NT2/D1 (cell line): ENCODE results near the gene EXT2.

Source experiments
- DNase-seq: peaks from one replicate; pipeline ENCODE4 v3.0.0-alpha.2; 2011; ENCODE audit warnings: low read depth, low spot score
- H3K27me3 ChIP-seq: 2 replicates; pipeline ENCODE4 v1.6.0; 2011; ENCODE audit warnings: mild to moderate bottlenecking; ENCODE audit not compliant: insufficient read length, insufficient read depth
- H3K36me3 ChIP-seq: 2 replicates; pipeline ENCODE4 v1.6.1; 2011; ENCODE audit warnings: mild to moderate bottlenecking, low read length, mixed read lengths; ENCODE audit not compliant: insufficient read depth, insufficient read length
- H3K4me1 ChIP-seq: 2 replicates; pipeline ENCODE4 v1.5.1; 2011; ENCODE audit not compliant: insufficient read depth, insufficient read length
- H3K4me3 ChIP-seq: 2 replicates; pipeline ENCODE4 v1.5.1; 2011; ENCODE audit warnings: low read depth; ENCODE audit not compliant: insufficient read length
- H3K9ac ChIP-seq: 2 replicates; pipeline ENCODE4 v1.6.0; 2011; ENCODE audit warnings: low read depth; ENCODE audit not compliant: insufficient read length
- H3K9me3 ChIP-seq: 2 replicates; pipeline ENCODE4 v1.5.1; 2011; ENCODE audit warnings: mild to moderate bottlenecking, low read length; ENCODE audit not compliant: insufficient read depth
- SUZ12 ChIP-seq: IDR thresholded peaks from 2 replicates; pipeline ENCODE4 v1.6.1; 2011; ENCODE audit not compliant: insufficient read length, insufficient read depth; ENCODE audit errors: extremely low read depth
- YY1 ChIP-seq: IDR thresholded peaks from 2 replicates; pipeline ENCODE4 v1.6.1; 2011; ENCODE audit not compliant: insufficient read length, insufficient read depth
- ZNF274 ChIP-seq: IDR thresholded peaks from 2 replicates; pipeline ENCODE4 v1.6.1; 2011; ENCODE audit warnings: mild to moderate bottlenecking, low read depth, low read length

The EXT2 gene

DNA sequence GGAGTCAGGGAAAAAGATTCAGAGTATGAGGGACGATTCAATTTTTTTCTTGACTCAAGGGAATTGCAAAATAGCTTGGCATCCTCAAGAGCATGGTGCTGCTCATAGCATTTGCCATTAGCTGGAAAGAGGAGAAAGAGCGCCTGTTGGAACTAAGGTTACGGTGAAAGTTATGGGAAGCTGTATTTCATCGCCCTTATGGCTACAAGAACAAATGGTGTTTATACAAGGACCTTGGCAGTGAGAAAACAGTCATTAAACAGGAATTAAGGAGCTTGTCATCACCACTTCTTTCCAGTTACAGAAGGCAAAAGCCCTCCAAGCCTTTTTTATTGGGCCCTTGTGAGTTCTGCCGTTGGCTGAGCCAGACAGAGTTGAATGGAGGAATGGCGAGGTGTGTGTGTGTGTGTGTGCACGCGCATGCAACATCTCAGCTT, 140.3 kb downstream of the EXT2 start:
- Histone ChIP-seq H3K4me1 (no peaks in the 10 kb centered on the region), H3K36me3 (peaks cover 18% of the 10 kb centered on the region), H3K9ac (no peak overlapping the region), H3K9me3 (no peaks in the 10 kb centered on the region), H3K27me3 (no peaks in the 10 kb centered on the region), H3K4me3 (no peak overlapping the region)
- no peak for DNase-seq
- no peak for TF ChIP-seq YY1
- no peak for TF ChIP-seq SUZ12
- no peak for TF ChIP-seq ZNF274

- no peak for DNase-seq
- no peak overlapping the region for H3K4me3 ChIP-seq
- H3K9me3 ChIP-seq, result no peaks in the 10 kb centered on the region
- H3K27me3 ChIP-seq, result no peaks in the 10 kb centered on the region
- peaks cover 18% of the 10 kb centered on the region for H3K36me3 ChIP-seq
- H3K4me1 ChIP-seq, result no peaks in the 10 kb centered on the region
- H3K9ac ChIP-seq, result no peak overlapping the region
- TF ChIP-seq SUZ12 (no peak), YY1 (no peak), ZNF274 (no peak)
Measured at GRCh38 chr11:44236296-44236695, 140.8 kb downstream of the EXT2 start.

DNA sequence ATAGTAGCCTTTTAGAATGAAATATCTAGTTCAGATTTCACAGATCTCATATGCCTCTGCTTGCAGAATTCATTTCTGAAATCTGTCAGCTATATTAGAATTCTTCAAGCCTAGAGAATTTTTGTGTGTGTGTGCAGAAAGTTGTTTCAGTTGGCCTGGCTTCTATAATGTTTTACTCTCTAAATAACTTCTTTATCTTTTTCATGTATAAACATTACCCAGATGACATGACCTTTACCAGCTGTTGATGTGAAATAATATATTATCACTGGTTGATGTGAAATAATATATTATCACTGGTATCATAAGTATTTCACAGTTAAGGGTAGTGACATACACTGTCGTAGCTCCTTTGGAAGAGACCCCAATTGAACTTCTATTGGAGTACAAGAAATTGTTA, 141.7 kb downstream of the EXT2 start:
- Histone ChIP-seq H3K9ac (no peak overlapping the region), H3K4me3 (no peak overlapping the region), H3K27me3 (no peaks in the 10 kb centered on the region), H3K9me3 (no peaks in the 10 kb centered on the region), H3K4me1 (peaks cover 4% of the 10 kb centered on the region), H3K36me3 (peaks cover 25% of the 10 kb centered on the region)
- no peak for DNase-seq
- TF ChIP-seq ZNF274 (no peak), YY1 (no peak), SUZ12 (no peak)

DNA sequence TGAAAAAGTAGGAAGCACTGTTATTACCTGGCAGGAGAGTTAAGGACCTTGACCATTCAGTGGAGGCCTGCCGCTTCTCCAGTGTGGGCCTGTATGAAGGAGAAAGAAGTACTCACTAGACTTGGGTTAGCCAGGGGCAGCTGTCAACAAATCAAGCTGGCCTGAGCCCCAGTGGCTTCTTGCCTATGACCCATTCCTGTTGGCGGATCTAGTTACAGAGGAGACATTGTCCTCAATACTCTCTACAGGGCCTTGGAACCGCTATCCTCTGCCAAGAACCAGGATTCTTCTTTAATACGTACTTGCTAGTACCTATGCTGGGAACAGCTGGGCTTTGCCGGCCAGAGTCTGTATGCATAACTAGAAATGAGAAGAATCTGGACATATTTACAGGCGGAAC, 146.4 kb downstream of the EXT2 start:
- no peak for TF ChIP-seq SUZ12
- no peak for TF ChIP-seq ZNF274
- TF ChIP-seq YY1, result no peak
- H3K9ac ChIP-seq, result no peak overlapping the region
- no peak for DNase-seq
- H3K4me1 ChIP-seq, result peaks cover 18% of the 10 kb centered on the region
- peaks cover 12% of the 10 kb centered on the region for H3K36me3 ChIP-seq
- no peak overlapping the region for H3K4me3 ChIP-seq
- no peaks in the 10 kb centered on the region for H3K9me3 ChIP-seq
- no peaks in the 10 kb centered on the region for H3K27me3 ChIP-seq

GRCh38 chr11:44243086-44243485, 147.6 kb downstream of the EXT2 start:
- TF ChIP-seq YY1 (no peak), SUZ12 (no peak)
- H3K36me3 ChIP-seq, result peaks cover 10% of the 10 kb centered on the region
- peaks cover 18% of the 10 kb centered on the region for H3K4me1 ChIP-seq
- no peak overlapping the region for H3K9ac ChIP-seq
- no peak overlapping the region for H3K4me3 ChIP-seq
- H3K27me3 ChIP-seq, result no peaks in the 10 kb centered on the region
- no peaks in the 10 kb centered on the region for H3K9me3 ChIP-seq
- no peak for DNase-seq

DNA sequence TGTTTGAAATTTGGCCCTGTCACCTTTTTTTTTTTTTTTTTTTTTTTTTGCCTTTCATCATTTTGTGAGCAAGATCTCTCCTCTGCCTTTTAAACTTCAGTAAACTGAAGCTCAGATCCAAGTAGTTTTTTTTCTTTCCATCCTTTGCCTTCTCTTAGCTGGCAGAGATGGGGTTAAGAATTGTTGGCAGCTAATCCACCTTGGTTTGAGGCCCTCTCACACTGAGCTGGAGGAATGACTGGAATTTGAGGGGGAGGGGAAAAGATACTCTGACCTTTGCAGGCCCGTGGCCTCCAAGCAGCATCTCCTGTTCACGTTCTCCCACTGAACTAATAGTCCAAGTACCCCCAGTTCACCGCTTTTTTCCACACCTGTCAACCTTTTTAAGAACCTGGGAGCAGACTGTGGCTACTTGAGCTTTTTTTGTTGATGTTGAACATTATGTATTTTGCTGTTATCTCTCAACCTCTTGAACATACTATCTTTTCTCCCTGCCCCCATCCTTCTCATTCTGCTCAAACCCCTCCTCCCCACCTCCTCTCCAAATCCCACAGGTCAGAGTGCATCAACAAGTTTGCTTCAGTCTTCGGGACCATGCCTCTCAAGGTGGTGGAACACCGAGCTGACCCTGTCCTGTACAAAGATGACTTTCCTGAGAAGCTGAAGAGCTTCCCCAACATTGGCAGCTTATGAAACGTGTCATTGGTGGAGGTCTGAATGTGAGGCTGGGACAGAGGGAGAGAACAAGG, 148.3 kb downstream of the EXT2 start:
- peaks cover 10% of the 10 kb centered on the region for H3K36me3 ChIP-seq
- peak; percentile 96 for DNase-seq
- H3K4me1 ChIP-seq, result peaks cover 18% of the 10 kb centered on the region
- TF ChIP-seq ZNF274 (no peak), SUZ12 (no peak), YY1 (no peak)
- peak overlapping the region; percentile 42 for H3K9ac ChIP-seq
- H3K4me3 ChIP-seq, result peak overlapping the region; percentile 6
- no peaks in the 10 kb centered on the region for H3K9me3 ChIP-seq
- no peaks in the 10 kb centered on the region for H3K27me3 ChIP-seq

GRCh38 chr11:44244639-44245310, 149.3 kb downstream of the EXT2 start:
- TF ChIP-seq ZNF274 (no peak), YY1 (no peak), SUZ12 (no peak)
- Histone ChIP-seq H3K9ac (no peak overlapping the region), H3K4me1 (peaks cover 18% of the 10 kb centered on the region), H3K9me3 (no peaks in the 10 kb centered on the region), H3K4me3 (no peak overlapping the region), H3K36me3 (peaks cover 10% of the 10 kb centered on the region), H3K27me3 (no peaks in the 10 kb centered on the region)
- DNase-seq, result no peak
